HG03460 (cell line): ENCODE data around the gene CST9L.
A peak's percentile ranks its signal among the peaks of the same experiment; 100 is the strongest.

Experiments used
- ATAC-seq: cut with Tn5 transposase; IDR thresholded peaks from one replicate; pipeline ENCODE4 v1.9.1; 2021; ENCODE audit not compliant: unreplicated experiment

Gene CST9L

DNA sequence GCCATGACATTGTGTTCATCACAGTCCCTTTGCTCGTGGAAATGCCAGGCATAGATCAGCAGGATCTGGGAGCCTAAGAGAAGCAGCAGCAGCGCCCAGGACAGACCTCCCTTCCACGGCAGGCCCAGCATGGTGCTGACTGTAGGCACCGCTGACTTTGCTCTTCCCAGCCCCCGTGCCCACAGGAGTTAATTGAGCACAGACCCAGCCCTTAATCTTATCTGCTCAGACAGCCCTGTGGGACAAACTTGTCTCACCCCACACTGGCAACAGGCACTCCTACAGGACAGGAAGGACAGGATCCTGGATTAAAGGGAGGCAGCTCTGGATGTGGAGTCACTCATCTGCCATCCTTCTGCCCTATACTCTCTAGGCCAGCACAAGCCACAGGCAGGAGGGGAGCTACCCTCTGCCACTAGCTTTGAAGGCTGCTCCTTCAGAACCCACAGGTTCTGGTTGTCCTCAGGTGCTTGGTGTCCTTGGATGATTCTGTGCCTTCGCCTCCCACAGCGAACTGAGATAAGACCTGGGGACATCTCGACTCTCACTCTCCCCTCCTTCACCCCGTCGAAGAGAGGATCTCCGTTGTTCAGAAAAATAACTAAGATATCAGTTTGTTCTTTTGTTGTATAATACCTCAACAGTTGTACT lies at the start of gene CST9L:
Gene CST9L (minus strand): TSS at position 165 of the 651 bp plus-strand sequence. CDS start 34 bp downstream, at position 131.
- no peak for ATAC-seq

GRCh38 chr20:23614163-23614562 lies 45.9 kb upstream of the CST9L start:
- no peak for ATAC-seq

- ATAC-seq: no peak
Observed at GRCh38 chr20:23613676-23614075, 45.4 kb upstream of the CST9L start.

DNA sequence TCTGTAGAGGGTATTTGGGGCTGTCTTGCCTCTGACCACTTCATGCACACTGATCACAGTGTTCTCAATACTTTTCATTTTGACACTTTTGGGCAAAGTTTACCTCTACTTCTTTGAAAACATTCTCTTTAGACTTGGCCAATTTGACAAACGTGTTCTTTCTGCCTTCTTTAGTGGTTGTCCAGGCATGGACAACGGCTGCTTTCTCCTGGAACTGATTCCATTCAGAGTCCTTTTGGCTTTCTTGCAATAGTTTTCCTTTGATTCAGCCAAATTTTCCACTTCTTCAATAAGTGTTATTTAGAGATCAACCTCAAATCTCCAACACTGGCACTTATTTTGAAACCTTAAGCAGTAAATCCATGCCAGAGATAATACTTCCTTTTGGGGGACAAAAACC lies 44.1 kb upstream of the CST9L start:
- no peak for ATAC-seq

DNA sequence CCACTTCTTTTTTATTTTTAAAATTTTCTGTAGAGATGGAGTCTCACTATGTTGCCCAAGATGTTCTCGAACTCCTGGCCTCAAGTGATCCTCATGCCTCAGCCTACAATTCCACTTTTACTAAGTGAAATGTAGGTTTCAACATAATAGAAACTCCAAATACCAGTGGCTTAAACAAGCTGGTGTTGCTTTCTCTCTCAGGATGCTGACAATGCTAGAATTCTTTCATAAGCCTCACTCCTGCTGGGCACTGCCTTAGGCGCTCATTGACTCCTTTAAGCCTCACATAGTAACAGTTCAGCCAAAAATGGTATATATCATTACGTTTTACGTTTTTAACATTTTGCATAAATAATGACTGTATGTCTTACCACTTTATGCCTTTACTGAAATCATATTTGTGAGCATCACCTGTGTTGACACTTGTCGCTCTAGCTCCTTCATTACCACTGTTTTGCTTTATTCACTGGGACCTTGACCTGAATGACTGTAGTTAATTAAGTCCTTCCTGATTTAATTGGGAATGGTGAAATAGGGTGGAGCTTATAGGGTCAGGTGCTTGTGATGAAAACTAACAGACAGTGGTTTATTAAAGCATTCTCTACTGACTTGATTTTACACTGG lies 41.3 kb upstream of the CST9L start:
- no peak for ATAC-seq

GRCh38 chr20:23608251-23608846 lies 40.1 kb upstream of the CST9L start:
- no peak for ATAC-seq

GRCh38 chr20:23607497-23608245 lies 39.4 kb upstream of the CST9L start:
- no peak for ATAC-seq

GRCh38 chr20:23606652-23607049 lies 38.4 kb upstream of the CST9L start:
- peak; percentile 88 for ATAC-seq

GRCh38 chr20:23605867-23606651 lies 37.8 kb upstream of the CST9L start, which contains the start of gene CST9:
CST9 (minus strand) TSS chr20:23605917; CDS start chr20:23605864, 53 bp downstream.
- no peak for ATAC-seq

- ATAC-seq: no peak
Observed at GRCh38 chr20:23604306-23604705, 36.0 kb upstream of the CST9L start.

- ATAC-seq: no peak
Observed at GRCh38 chr20:23603321-23603720, 35.0 kb upstream of the CST9L start.

DNA sequence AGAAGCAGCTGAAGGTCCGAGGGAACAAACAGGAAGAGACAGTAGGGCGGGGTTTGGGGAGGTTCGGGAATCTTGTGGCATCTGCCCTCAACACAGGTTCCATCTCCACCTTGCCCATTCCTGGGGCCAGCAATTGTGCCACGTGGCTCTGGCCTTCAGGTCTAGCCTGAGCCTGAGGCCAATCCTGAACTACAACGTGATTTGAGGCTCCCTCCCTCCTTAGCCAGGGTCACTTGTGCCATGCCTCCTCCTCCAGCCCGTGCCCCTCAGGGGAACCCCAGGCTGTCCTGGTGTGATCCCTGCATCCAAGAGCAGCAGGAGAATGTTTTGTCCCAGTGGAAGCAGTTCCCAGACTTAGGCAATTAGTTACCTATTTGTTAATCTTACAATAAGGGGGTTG lies 34.4 kb upstream of the CST9L start:
- no peak for ATAC-seq

DNA sequence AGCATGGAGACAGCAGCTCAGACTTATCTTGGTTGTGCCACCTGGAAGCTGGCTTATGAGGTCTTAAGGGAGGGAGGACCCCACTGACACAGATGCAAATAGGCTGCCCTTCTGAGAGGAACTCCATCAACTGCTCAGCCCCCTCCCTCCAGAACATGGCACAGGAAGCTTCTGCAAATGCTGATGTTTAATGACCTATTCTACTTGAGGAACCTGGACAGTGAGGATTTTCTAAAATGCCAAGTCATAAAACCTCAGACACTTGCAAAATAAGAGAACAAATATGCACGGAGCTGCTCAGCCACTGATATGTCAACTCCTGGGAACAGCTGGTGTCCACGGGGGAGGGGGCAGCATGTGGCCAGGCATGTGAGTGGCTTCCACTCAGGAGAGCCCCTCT lies 34.0 kb upstream of the CST9L start:
- ATAC-seq: no peak

DNA sequence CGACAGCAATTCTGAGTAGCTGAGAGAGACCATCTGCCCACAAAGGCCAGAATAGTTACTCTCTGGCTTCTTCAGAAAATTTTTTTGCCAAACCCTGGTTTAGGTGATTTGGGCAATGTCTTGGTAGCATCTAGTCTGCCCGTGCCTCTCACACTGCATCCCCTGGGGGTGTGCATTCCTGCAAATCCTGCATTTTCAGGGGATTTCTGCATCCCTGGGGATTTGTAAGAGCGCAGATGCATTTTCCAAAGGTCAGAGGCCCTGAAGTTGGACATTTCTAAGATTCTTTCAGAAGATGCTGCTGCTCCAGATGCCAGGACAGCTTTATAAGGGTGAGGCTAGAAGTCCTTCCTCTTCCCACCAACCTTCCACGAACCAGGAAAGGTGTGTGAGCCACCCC lies 33.4 kb upstream of the CST9L start:
- no peak for ATAC-seq

DNA sequence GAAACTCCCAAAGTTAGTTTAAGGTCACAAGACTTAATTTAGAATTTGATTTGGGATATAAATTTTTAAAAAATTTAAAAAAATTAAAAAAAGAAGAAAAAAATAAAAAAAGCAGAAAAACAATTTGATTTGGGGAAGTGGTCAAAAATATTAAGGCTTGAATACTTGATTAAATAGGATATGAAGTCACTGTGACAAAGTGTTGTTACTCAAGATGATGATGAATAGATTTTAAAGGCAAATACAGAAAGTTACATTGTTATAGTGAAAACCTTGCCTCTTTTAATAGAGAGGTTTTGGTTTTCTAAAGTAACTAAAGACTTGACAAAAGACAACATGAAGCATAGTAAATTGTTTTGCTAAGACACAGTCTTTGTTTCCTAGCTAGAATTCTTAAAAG lies 30.2 kb upstream of the CST9L start:
- no peak for ATAC-seq

DNA sequence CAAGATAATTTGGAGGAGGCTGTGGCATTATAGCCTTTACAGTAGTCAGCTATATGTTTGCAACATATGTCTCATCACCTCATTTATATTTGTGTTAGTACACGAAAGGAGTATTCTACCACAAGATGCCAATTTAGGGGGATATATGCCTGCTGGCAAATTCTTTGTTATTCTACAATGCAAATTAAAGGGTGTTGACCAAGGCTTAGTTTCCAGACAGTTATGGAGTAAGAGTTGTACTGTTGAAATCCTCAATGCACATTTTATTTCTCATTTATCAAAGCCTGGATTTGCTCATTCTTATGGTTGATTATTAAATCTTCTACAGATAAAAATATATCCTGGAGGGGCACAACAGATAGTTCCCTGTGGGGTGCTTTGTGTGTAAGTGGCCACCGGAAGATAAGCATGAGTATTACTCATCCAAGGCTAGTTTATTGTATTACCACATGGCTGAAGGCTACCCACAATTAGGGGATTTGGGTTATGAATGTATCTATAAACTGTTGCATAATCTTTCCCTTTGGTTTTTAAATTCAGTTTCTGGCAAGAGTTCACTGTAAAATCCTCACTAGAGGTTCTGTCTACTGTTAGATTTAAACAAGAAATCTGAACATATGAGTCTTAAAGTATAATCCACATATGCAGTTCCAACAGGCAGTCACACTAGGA lies 28.4 kb upstream of the CST9L start:
- no peak for ATAC-seq

DNA sequence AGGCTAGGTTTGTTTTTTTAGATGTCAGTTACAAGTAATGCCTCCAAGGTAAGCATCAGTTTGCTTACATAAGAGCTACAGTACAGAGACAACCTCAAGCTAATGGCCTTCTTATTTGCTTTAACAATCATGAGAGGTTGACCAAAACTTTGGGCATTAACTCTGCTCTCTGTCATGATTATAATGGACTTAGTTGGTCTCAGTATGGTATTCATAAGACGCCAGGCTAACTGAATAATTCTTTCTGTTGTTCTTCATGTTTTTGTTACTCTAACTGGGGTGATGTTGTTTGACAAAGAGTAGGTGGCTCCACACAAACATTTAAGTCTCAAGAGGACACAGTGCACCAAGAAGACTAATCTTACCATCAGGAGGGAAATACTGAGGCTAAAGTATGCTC lies 27.7 kb upstream of the CST9L start:
- ATAC-seq: no peak

- ATAC-seq: no peak
Observed at GRCh38 chr20:23588434-23589403, 20.4 kb upstream of the CST9L start.

GRCh38 chr20:23587631-23588030 lies 19.3 kb upstream of the CST9L start:
- no peak for ATAC-seq
